GM23338 (cell line): ENCODE results near the gene ARAP1.

Experiments used
- CTCF ChIP-seq, 2 experiments: fragments of 200-600 bp in 1 of 2; sonication (generic) in 1 of 2; conservative IDR thresholded peaks; 2 replicates each; pipeline versions ENCODE4 v1.5.1 to v1.6.1; 2016 to 2017; ENCODE audit warnings: antibody characterized with exemption in 2 of 2, low read depth in 2 of 2, mild to moderate bottlenecking in 2 of 2, moderate library complexity in 1 of 2
- EZH2 ChIP-seq: fragments of 200-600 bp; sonication (generic); IDR thresholded peaks from one replicate; pipeline ENCODE4 v1.8.0; 2017; ENCODE audit warnings: antibody characterized with exemption, mild to moderate bottlenecking, low read depth; ENCODE audit not compliant: unreplicated experiment
- EZH2phosphoT487 ChIP-seq: fragments of 200-600 bp; sonication (generic); IDR thresholded peaks from one replicate; pipeline ENCODE4 v1.8.1; 2018; ENCODE audit warnings: antibody characterized with exemption; ENCODE audit not compliant: unreplicated experiment
- POLR2AphosphoS5 ChIP-seq: IDR thresholded peaks from 2 replicates; pipeline ENCODE4 v1.6.1; 2016; ENCODE audit warnings: antibody characterized with exemption, low read depth
- REST ChIP-seq: IDR thresholded peaks from one replicate; pipeline ENCODE4 v1.6.1; 2018; ENCODE audit warnings: antibody characterized with exemption; ENCODE audit not compliant: unreplicated experiment

- TF ChIP-seq CTCF (conservative IDR thresholded peaks at IDR 0.05; ENCODE audit: low read depth in 2 of 2), result no peak
- no peak for TF ChIP-seq EZH2phosphoT487
- no peak for TF ChIP-seq POLR2AphosphoS5
- no peak for TF ChIP-seq REST
- TF ChIP-seq EZH2, result no peak
Measured at GRCh38 chr11:72766152-72766902, 14.1 kb upstream of the ARAP1 start.
